ENCODE results near the gene NOTUM. TPM values are rescaled to one million over a fixed set of nuclear protein-coding genes. Genes with fewer than 3 reads are reported as not detected.

Gene NOTUM
- total RNA-seq, 2 experiments from 2014 or later: not detected

DNA sequence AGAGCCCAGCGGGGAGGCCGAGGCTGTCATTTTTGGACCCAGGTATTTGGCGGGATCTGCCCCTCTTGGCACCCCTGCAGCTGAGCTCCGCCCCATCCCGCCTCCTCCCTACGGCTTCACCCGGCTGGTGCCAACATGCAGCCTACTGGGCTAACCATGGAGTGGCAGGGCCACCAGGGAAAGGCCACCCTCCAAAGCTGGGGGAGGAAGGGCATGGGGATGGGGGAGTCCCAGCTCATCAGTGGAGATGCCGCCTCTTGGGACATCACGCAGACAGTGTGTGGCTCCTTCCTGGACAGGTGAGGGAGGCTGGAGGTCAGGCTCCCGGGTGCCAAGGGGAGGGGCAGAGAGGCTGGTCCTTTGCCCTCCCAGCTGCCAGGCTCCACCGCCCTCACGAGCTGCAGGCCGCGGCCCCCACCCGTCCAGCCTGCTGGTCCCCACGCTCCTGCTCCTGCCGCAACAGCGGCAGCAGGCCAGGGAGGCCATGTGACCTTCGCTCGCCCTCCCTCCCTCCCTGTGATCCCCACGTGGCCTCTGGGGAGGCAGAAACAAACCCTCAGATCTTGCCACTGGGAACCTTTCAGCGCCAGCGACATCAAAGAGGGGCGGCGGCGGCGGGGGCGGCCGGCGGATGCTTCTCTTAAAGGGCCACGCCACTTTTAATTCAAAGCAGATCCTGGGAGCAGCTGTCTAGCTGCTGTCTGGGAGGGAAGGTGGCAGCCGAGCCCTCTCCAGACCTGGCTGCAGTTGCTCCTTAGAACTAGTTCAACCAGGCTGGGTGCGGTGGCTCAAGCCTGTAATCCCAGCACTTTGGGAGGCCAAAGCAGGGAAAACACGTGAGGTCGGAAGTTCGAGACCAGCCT is 6.8 kb upstream of the NOTUM start:
- no peaks in the 10 kb centered on the region for H3K36me3 Mint-ChIP-seq (ENCODE audit: low read depth)
- TF ChIP-seq, protein P1, sequence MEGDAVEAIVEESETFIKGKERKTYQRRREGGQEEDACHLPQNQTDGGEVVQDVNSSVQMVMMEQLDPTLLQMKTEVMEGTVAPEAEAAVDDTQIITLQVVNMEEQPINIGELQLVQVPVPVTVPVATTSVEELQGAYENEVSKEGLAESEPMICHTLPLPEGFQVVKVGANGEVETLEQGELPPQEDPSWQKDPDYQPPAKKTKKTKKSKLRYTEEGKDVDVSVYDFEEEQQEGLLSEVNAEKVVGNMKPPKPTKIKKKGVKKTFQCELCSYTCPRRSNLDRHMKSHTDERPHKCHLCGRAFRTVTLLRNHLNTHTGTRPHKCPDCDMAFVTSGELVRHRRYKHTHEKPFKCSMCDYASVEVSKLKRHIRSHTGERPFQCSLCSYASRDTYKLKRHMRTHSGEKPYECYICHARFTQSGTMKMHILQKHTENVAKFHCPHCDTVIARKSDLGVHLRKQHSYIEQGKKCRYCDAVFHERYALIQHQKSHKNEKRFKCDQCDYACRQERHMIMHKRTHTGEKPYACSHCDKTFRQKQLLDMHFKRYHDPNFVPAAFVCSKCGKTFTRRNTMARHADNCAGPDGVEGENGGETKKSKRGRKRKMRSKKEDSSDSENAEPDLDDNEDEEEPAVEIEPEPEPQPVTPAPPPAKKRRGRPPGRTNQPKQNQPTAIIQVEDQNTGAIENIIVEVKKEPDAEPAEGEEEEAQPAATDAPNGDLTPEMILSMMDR (IDR thresholded peaks at IDR 0.05): no peak
- intact Hi-C loops (cut with DNase I, micrococcal nuclease): loop anchor here in 1 of 2 experiments (1.0 to 10.0 kb wide), 2 partner anchors 10 to 157 kb away; partner anchors contain the start of gene ASPSCR1
- ChIA-PET CTCF (interaction anchor here (0.9 to 2.2 kb wide), 5 partner anchors 8 to 70 kb away, joined by 3 to 16 read pairs (median 5); partner anchors contain the start of genes ASPSCR1 and DCXR), POLR2A (interaction anchor here (0.8 to 3.1 kb wide), 8 partner anchors 8 to 97 kb away, joined by 3 to 26 read pairs (median 4); partner anchors contain the start of genes ARHGDIA, ASPSCR1, CENPX and DCXR)
- Histone ChIP-seq H3K9me3 (ENCODE audit: control insufficient read depth in 1 of 2, insufficient read depth in 1 of 2, low read length in 2 of 2) (peaks cover 0 to 2% of the 10 kb centered on the region in 2 experiments), H3K27ac (ENCODE audit: low read depth in 1 of 2, low read length in 2 of 2) (peak overlapping the region in 1 of 2 donors; percentile 65), H3K27me3 (ENCODE audit: control insufficient read depth in 1 of 2, insufficient read depth in 2 of 2, low read length in 2 of 2) (peaks cover 0 to under 1% of the 10 kb centered on the region in 2 experiments), H3K36me3 (ENCODE audit: insufficient read depth, low read length) (no peaks in the 10 kb centered on the region), H3K4me3 (ENCODE audit: low read length) (peak overlapping the region; percentile 51), H3K4me1 (ENCODE audit: insufficient read depth, low read length) (peaks cover 32% of the 10 kb centered on the region)
- peak; percentile 79 to 94 (median 88) for DNase-seq
- H3K27me3 Mint-ChIP-seq: peaks cover 5% of the 10 kb centered on the region
- peak; percentile 95 for ATAC-seq (ENCODE audit: poor library complexity)
- peak overlapping the region; percentile 78 for H3K4me3 Mint-ChIP-seq
- H3K9me3 Mint-ChIP-seq: no peaks in the 10 kb centered on the region
- peak overlapping the region; percentile 87 for H3K27ac Mint-ChIP-seq
- peaks cover 15% of the 10 kb centered on the region for H3K4me1 Mint-ChIP-seq (ENCODE audit: low read depth)

DNA sequence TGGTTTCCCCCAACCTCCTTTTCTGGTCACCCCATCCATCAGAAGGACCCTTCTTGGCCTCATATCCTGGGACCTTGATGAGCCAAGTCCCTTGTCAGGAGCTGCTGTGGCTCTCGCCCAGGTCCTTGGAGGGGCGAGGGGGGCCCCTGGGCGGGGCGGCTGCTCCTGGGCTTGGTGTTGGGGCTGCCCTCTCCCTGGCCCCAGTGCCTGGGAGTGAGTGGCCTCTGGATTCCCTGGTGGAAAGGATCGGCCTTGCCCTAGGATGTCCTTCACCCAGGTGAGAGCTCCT is 6.2 kb upstream of the NOTUM start:
- Mint-ChIP-seq H3K27ac (no peak overlapping the region), H3K36me3 (ENCODE audit: low read depth) (no peaks in the 10 kb centered on the region), H3K4me1 (ENCODE audit: low read depth) (peaks cover 15% of the 10 kb centered on the region), H3K9me3 (no peaks in the 10 kb centered on the region), H3K4me3 (no peak overlapping the region), H3K27me3 (peaks cover 5% of the 10 kb centered on the region)
- Histone ChIP-seq H3K4me3 (ENCODE audit: low read length) (peak overlapping the region; percentile 51), H3K36me3 (ENCODE audit: insufficient read depth, low read length) (no peaks in the 10 kb centered on the region), H3K4me1 (ENCODE audit: insufficient read depth, low read length) (peaks cover 32% of the 10 kb centered on the region), H3K9me3 (ENCODE audit: control insufficient read depth in 1 of 2, insufficient read depth in 1 of 2, low read length in 2 of 2) (peaks cover 0 to 4% of the 10 kb centered on the region in 2 experiments), H3K27me3 (ENCODE audit: control insufficient read depth in 1 of 2, insufficient read depth in 2 of 2, low read length in 2 of 2) (peaks cover 5 to 7% of the 10 kb centered on the region in 2 experiments), H3K27ac (ENCODE audit: low read depth in 1 of 2, low read length in 2 of 2) (peak overlapping the region in 1 of 2 donors; percentile 65)
- no peak for ATAC-seq (ENCODE audit: poor library complexity)
- ChIA-PET POLR2A (interaction anchor here (0.8 to 3.1 kb wide), 6 partner anchors 8 to 70 kb away, joined by 3 to 26 read pairs (median 6); partner anchors contain the start of genes ASPSCR1, CENPX, DCXR and LRRC45), CTCF (interaction anchor here (1.0 to 2.2 kb wide), 3 partner anchors 8 to 53 kb away, joined by 3 to 16 read pairs (median 4); partner anchors contain the start of gene ASPSCR1)
- no peak for DNase-seq
- TF ChIP-seq, protein P1 (IDR thresholded peaks at IDR 0.05): no peak
- intact Hi-C loops (cut with DNase I, micrococcal nuclease): loop anchor here in 1 of 2 experiments (10.0 kb wide), 1 partner anchor 158 kb away; no protein-coding TSS in a partner anchor

DNA sequence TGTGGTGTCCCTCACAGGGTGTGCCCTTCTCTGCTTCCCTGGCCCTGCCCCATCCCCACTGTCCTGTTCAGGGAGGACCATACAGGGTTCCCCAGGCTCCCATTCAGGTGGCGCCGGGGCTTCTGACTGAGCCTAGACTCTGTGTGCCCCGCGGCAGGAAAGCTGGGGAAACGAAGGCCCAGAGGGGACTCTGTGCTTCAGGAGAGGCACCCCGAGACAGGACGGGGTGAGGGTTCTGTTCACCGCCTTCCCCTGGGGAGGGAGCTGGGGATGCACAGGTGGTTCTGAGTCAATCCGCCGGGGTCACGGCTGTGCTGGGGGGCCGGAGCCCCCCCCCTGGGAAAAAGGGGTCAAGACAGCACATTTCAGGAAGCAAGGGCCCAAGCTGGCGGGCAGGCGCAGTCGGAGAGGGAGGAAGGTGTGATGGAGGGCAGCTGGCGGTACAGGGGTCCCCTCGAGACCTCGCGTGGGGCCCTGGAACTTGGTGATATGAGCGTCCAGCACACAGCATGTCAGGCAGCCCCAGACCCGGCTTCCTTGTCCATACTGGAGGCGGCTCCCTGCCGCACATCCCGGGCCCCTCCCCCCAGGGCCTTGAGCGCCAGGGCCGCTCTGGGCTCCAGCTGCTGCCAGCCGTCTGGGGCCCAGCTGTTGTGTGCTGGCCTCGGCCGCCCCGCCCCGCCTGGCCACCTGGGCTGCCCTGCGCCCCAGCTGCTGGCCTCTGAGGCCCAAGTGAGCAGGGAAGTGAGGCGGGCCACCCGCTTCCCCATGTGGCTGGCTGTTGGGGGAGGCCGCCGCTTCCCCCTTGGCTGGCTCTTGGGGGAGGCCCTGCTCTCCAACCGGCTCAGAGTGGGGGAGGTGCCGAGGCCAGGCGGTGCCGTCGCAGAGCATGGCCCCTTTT is 5.6 kb upstream of the NOTUM start:
- intact Hi-C loops (cut with DNase I, micrococcal nuclease): loop anchor here in 1 of 2 experiments (10.0 kb wide), 1 partner anchor 158 kb away; no protein-coding TSS in a partner anchor
- Mint-ChIP-seq H3K9me3 (no peaks in the 10 kb centered on the region), H3K4me3 (peak overlapping the region; percentile 25), H3K27me3 (peaks cover 5% of the 10 kb centered on the region), H3K27ac (no peak overlapping the region), H3K4me1 (ENCODE audit: low read depth) (peaks cover 15% of the 10 kb centered on the region), H3K36me3 (ENCODE audit: low read depth) (no peaks in the 10 kb centered on the region)
- ChIA-PET CTCF (interaction anchor here (1.0 to 1.3 kb wide), 2 partner anchors 10 to 53 kb away, joined by 3 to 4 read pairs; partner anchors contain the start of gene ASPSCR1), POLR2A (interaction anchor here (2.3 to 3.1 kb wide), 2 partner anchors 11 to 56 kb away, joined by 15 to 26 read pairs; partner anchors contain the start of genes ASPSCR1, CENPX and LRRC45)
- Histone ChIP-seq H3K27me3 (ENCODE audit: control insufficient read depth in 1 of 2, insufficient read depth in 2 of 2, low read length in 2 of 2) (peaks cover 9 to 12% of the 10 kb centered on the region in 2 experiments), H3K36me3 (ENCODE audit: insufficient read depth, low read length) (no peaks in the 10 kb centered on the region), H3K27ac (ENCODE audit: low read depth in 1 of 2, low read length in 2 of 2) (no peak overlapping the region), H3K4me3 (ENCODE audit: low read length) (no peak overlapping the region), H3K4me1 (ENCODE audit: insufficient read depth, low read length) (peaks cover 37% of the 10 kb centered on the region), H3K9me3 (ENCODE audit: control insufficient read depth in 1 of 2, insufficient read depth in 1 of 2, low read length in 2 of 2) (peaks cover 0 to 8% of the 10 kb centered on the region in 2 experiments)
- DNase-seq (no peak), ATAC-seq (ENCODE audit: poor library complexity) (no peak)
- TF ChIP-seq, protein P1 (IDR thresholded peaks at IDR 0.05): no peak

Measured in CD4-positive, alpha-beta T cell (primary cell).